ENCODE data around the gene GALNT1.

- TF ChIP-seq POLR2A (IDR thresholded peaks at IDR 0.05): no peak
- TF ChIP-seq, protein P1, sequence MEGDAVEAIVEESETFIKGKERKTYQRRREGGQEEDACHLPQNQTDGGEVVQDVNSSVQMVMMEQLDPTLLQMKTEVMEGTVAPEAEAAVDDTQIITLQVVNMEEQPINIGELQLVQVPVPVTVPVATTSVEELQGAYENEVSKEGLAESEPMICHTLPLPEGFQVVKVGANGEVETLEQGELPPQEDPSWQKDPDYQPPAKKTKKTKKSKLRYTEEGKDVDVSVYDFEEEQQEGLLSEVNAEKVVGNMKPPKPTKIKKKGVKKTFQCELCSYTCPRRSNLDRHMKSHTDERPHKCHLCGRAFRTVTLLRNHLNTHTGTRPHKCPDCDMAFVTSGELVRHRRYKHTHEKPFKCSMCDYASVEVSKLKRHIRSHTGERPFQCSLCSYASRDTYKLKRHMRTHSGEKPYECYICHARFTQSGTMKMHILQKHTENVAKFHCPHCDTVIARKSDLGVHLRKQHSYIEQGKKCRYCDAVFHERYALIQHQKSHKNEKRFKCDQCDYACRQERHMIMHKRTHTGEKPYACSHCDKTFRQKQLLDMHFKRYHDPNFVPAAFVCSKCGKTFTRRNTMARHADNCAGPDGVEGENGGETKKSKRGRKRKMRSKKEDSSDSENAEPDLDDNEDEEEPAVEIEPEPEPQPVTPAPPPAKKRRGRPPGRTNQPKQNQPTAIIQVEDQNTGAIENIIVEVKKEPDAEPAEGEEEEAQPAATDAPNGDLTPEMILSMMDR (IDR thresholded peaks at IDR 0.05 in 4 of 5, conservative IDR thresholded peaks at IDR 0.05 in 1 of 5): no peak
These were observed 27.7 kb downstream of the GALNT1 start for GRCh38 chr18:35609236-35609635.

Data from gastrocnemius medialis (tissue), 4 donors.